NCI-H69 (cell line): Measurements from ENCODE around the gene CTRL.
"Not testable (repeated sequence)": the region's sequence is repeated elsewhere in the genome, so short reads cannot be mapped to it uniquely, and the experiment has no call there.

Experiments used
- DNase-seq: peaks from one replicate; lab custom pipeline; 2025; lab: John Stamatoyannopoulos, UW

The CTRL gene

DNA sequence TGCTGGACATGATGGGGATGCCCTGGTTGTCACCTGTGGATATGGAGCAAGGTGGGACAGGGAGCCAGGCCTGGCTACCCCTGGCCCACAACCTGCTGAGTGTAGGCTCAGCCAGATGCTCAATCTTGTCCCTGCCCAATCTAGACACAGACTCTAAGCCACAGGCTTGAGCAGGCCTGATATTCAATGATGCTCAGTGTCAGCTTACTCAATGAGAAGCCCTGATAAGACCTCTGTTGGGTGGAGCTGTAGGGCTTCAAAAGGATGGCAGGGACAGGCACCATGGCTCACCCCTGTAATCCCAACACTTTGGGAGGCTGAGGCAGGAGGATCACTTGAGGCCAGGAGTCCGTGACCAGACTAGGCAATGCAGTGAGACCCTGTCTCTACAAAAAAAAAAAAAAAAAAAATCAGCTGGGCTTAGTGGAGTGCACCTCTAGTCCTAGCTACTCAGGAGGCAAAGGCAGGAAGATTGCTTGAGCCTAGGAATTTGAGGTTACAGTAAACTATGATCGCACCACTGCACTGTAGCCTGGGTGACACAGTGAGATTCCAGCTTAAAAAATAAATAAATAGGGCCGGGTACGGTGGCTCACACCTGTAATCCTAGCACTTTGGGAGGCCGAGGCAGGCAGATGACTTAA lies 8.9 kb upstream of the CTRL start:
- no peak for DNase-seq

DNA sequence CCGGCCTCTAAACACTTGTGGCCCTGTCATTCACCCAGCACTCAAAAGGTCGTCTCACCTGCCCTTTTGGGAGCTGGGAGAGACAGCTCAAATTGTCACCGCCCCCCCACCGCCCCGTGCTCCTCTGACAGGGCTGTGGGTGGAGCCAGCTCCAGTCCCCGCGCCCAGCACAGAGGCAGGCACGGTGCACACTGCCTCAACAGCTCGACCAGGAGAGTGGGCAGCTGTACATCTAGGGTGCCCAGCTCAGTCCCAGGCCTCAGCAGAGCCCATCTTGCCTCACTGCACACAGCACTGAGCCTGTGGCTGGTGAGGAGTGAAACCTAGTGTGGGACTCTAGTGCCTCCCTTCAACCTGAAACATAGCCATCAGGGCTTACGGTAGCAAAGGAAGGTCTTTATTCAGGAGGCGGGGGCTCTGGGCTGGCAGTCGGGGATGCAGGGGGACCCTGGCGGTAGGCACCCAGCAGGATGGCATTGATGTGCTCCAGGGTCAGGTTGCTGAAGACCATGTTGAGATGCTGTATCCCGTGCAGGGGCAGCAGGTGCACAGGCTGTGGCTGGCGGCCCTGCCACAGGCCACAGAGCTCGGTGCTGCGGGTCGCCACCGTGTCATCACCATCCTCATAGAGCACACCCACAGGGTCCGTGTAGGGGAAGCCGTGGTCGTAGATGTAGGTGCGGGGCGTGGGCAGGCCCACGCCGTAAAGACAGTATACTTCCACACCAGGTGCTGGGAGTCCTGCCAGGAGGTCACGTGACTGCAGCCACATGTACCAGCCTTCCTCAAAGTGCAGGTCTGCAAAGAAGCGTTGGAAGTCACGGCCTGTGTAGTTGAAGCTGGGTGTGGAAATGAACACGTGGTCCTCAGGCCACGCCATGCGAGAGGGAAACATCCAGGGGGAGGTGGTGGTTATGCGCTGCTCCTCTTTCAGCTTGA lies 8.1 kb upstream of the CTRL start:
- DNase-seq, result no peak

DNA sequence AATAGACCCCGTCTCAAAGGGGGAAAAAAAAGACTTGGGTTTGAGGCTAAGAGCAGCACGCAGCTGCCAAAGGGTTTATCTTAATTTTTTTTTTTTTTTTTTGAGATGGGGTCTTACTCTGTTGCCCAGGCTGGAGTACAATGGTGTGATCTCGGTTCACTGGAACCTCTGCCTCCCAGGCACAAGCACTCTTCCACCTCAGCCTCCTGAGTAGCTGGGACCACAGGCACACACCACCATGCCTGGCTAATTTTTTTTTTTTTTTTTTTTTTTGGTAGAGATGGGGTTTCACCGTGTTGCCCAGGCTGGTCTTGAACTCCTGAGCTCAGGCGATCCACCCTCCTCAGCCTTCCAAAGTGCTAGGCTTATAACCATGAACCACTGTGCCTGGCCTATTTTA lies 6.1 kb upstream of the CTRL start:
- not testable (repeated sequence) for DNase-seq

DNA sequence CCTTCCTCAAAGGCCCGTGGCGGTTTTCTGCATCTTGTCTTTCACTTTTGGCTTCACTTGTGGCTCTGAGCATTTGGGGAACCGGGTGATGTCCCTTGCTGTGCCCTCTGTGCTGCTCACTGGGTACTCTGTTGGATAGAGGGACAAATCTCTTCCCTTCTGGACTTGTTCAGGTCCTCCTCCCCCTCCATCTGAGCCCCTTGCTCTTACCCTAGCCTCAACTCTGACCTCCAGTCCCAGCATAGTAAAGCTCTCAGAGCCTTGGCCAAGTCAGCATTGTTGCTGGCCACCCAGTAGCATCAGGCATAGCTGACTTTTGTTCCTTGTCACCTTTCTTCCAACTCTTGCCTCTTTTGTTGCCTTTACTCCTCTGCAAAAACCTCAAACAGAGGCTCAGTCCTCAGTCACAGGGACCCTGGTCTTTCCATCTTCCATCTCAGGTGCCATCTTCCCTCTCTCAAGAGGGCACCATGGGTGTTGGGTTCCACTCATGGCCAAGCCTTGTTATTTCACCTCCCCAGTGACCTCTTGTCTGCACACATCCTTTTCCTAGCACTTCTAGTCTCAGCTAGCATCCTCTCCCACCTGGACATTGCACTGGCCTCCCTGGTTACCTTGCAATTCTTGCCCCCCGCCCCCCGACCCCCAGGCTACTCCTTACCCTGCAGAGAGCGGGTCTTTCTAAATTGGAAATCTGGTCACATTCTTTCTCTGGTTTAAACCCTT lies 5.4 kb upstream of the CTRL start:
- DNase-seq, result no peak

DNA sequence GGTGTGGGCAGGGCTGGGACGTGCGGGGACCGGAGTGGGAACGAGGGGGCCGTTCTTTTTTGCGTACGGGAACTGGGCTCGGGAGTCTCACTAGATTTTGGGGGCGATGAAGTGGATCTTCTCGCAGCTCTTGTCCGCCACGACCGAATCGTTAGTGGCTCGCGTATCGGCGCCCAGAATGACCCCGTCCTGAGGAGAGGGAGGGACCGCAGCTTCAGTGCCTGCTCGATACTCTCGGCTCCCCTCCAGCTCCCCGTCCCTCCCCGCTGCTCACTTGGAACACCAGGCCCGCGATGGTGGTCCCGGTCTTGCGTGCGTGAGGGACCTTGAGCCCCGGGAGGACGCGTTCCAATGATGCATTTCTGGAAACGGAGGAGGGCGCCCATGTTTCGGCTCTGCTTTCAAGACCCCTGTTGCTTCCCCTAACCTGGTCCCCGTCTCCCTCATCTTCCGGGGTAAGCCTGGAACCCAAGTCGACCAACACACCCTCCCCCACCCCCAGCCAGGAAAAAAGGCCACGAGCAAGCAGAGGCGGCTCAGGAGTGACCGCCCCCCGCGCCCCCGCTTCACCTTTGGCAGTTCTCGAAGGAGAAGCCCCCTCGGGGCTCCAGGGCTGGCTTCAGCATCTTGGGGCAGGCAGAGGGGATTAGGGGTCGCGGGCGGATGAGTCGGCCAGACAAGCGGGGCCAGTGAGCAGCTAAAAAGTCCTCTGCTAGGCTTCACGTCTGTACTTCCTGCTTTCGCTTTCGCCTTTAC lies 4.6 kb upstream of the CTRL start, which contains the start of gene PSMB10:
PSMB10 (minus strand) TSS at position 727 of the 756 bp plus-strand sequence; CDS start at position 626, 101 bp downstream.
- DNase-seq, result peak; percentile 46

DNA sequence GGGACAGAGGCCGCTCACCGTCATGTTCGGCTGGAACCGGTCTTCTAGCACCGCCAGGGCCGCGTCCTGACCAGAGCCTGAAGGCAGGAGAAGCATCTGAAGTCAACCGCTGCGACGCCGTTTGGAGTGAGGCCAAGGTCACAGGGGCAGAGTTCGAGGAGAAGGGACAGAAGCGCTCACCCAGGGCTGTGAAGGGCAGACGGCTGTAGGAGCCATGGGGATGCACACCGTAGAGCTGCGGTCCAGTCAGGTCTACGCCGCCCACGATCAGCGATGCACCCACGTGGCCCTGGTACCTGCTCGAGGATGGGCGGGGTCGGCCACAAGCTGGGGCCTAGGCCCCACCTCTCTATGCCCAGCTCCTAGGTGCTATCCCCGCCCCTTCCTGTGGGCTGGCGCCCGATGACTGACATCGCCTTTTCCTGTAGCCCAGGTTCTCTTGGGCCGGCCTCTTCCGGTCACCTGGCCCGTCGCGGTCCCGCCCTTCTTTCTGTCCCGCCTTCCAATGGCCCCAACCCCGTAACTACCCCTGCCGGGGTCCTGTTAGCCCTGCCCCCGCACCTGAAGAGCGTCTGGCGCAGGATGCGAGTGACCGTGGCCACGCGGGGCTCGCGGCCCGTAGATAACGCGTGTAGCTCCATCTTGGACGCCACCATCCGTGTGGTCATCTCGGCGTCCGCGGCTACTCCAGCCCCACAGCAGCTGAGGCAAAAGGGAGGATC lies 3.9 kb upstream of the CTRL start:
- DNase-seq, result peak; percentile 97

DNA sequence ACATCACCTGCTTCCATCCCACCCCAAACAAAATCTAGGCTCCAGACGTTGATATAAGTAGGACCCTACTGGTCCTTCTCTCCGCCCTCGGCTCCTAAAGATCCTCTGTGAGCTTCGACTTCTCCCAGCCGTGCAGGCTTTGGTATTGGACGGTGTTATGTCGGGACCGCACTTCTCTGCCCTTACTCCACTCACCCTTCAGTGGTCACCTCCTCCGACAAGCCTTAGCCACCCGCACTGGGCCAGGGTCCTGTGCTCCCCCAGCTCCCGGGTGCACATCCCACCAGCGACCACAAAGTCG lies 3.4 kb upstream of the CTRL start:
- DNase-seq, result peak; percentile 51

DNA sequence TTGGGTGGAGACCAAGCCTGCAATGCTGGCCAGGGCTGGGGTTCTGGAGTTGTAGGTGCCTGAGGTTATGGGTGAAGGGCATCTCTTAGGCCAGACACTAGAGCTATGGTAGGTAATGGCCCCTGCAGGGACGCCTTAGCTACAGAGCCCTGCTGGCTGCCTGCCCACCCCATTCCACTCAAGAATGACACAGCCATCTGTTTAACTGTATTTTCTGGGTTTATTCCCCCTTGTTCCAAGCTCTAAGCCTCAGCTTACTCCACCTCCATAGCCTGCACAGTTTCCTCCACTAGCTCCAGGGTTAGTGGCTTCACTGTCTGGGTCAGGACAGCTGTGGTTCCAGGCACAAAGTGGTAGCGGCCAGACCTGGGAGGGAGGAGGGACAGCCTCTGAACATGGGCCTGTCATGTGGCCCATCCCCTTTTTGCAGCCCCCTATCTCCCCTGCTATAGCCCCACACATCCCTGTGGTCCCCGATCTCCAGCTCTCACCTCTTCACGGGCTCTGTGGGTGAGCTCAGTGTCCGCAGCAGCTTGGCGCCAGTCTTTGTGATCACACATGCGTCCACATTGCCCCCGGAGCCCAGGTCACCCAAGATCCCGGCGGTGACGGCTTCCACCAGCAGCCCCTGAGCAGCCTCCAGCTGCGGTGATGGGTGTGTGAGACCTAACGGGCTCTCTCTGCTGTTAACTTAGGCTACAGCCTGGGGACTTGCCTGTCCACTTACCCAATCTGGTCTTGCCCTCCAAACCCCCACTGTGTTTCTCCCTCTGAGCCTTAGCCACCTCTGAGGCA lies 2.8 kb upstream of the CTRL start:
- DNase-seq, result peak; percentile 29

DNA sequence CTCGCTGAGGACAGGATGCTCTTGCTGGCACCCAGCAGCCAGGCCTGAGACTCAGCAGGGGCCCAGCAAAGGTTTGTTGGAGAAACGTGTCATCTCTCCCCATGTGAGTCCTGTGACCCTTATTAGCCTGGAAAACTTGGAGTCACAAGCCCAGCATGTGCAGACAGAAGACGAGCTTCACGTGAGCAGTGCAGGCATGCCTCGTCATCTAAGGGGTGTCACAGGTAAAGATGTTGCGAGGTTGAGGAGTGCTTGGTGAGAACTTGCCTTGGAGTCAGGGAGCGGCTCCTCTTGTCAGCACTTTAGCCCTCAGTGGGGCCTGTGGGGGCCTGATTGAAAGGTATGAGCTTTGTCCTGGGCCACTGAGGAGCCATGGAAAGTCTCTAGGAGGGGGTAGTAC lies 2.1 kb upstream of the CTRL start:
- DNase-seq, result no peak

DNA sequence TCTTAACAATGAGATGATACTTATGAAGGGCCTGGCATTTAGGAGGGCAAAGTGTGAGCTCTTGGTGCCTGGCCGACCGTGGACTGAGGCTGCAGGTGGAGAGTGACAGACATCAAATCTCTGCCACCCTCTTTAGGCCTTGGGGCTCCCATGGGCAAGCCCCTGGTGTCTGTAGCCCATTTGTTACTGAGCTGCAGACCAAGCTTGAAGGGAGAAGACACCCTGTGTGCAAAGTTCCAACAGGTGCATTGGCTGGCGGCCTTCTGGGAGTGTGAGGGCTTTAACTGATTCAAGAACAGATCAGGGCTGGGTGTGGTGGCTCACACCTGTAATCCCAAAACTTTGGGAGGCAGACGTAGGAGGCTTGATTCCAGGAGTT lies 789 bp upstream of the CTRL start:
- DNase-seq, result no peak

DNA sequence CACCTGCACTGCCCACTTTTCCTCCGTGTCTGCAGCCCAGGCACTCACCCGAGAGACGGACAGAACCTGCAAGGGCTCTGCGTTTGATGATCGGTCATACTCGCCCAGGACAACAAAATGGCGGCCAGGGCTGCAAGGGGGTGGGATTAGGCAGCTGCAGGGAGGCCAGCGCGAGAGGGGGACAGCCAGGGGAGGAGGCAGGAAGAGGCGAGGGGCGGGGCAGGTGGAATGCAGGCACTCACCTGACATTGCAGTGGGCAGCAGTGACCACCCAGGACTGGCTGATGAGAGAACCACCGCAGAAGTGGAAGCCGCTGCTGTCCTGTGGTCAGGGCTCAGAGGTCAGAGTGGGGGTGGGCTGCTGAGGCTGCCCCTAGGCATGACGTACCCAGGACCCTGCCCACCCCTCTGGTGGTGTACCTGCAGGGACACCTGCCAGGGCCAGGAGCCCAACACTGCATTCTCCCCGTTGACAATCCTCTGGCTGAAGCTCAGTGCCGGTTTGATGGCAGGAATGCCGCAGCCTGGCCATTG lies 917 bp downstream of the CTRL start:
- no peak for DNase-seq

DNA sequence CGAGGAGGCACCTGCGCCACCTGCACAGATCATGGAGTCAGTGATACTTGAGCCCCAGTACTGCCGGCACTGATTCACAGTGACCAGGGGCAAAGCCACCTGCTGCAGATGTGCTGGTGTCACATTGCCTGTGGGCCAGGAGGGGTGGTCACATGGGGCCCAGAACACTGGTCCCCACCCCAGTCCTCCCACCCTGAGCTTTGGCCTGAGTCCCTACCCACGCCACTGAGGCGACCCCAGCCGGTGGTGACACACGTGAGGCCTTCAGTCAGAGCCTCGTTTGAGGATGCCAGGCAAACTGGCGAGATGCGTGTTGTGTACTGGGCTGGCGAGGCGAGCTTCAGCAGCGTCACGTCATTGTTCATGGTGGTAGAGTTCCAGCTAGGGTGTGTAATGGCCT lies 1.5 kb downstream of the CTRL start:
- no peak for DNase-seq

DNA sequence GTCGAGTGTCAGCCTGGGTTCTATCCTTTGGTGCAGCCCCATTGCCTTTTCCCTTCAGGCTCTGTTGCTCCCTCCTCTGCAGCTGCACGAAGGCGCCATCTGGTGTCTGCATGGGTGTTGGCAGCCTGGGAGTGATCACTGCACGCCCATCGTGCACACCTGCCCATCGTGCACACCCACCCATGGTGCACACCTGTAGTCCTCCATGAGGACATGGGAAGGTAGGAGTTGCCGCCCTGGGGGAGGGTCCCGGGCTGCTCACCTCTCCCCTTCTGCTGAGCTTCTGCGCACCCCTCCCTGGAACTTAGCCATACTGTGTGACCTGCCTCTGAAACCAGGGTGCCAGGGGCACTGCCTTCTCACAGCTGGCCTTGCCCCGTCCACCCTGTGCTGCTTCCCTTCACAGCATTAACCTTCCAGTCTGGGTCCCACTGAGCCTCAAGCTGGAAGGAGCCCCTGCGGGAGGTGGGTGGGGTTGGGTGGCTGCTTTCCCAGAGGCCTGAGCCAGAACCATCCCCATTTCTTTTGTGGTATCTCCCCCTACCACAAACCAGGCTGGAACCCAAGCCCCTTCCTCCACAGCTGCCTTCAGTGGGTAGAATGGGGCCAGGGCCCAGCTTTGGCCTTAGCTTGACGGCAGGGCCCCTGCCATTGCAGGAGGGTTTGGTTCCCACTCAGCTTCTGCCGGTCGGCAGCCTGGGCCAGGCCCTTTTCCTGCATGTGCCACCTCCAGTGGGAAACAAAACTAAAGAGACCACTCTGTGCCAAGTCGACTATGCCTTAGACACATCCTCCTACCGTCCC lies 2.9 kb downstream of the CTRL start:
- peak; percentile 75 for DNase-seq

DNA sequence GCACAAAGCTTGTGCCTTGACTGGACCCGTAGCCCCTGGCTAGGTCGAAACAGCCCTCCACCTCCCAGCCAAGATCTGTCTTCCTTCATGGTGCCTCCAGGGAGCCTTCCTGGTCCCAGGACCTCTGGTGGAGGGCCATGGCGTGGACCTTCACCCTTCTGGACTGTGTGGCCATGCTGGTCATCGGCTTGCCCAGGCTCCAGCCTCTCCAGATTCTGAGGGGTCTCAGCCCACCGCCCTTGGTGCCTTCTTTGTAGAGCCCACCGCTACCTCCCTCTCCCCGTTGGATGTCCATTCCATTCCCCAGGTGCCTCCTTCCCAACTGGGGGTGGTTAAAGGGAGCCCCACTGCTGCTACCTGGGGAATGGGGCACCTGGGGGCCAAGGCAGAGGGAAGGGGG lies 3.5 kb downstream of the CTRL start:
- no peak for DNase-seq

DNA sequence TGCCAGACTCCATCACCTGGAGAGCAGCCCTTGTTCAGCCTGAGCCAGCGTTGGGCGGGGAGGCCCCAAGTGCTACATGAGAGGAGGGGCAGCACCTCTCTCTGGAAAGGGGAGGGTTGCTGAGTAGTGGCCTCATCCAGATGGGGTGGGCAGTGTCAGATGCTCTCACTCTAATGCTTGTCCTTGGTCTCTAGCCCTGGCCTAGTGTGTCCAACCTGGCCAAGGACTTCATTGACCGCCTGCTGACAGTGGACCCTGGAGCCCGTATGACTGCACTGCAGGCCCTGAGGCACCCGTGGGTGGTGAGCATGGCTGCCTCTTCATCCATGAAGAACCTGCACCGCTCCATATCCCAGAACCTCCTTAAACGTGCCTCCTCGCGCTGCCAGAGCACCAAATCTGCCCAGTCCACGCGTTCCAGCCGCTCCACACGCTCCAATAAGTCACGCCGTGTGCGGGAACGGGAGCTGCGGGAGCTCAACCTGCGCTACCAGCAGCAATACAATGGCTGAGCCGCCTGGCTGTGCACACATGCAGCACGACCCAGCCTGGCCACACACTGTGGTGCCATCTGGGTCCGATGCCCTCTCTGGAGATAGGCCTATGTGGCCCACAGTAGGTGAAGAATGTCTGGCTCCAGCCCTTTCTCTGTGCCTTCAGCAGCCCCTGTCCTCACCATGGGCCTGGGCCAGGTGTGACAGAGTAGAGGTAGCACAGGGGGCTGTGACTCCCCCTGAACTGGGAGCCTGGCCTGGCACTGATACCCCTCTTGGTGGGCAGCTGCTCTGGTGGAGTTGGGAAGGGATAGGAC lies 4.3 kb downstream of the CTRL start:
- no peak for DNase-seq

DNA sequence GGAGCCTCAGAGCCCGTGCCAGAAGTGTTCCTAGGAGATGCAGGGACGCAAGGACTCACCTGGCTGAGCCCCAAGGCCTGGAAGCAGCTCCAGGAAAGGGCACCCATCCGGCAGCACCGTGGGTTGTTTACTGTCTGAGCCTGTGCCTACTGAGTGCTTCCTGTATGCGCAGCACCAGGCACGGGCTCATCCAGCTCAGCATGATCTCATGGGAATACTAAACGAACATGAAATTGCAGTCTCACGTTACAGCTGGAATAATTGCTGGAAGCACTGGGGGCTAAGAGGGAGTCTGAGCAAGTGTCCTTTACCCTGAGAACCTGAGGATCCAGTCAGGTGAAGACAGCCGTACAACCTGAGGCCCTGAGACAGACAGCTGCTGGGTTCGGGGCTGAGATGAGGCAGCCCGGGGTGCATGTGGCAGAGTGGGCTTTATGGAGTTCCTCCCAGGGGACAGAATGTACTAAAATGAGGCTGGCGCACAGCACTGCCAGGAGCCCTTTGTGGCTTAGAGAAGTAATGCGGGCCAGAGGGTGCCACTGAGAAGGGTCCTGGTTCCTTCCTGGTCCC lies 5.4 kb downstream of the CTRL start:
- peak; percentile 93 for DNase-seq

DNA sequence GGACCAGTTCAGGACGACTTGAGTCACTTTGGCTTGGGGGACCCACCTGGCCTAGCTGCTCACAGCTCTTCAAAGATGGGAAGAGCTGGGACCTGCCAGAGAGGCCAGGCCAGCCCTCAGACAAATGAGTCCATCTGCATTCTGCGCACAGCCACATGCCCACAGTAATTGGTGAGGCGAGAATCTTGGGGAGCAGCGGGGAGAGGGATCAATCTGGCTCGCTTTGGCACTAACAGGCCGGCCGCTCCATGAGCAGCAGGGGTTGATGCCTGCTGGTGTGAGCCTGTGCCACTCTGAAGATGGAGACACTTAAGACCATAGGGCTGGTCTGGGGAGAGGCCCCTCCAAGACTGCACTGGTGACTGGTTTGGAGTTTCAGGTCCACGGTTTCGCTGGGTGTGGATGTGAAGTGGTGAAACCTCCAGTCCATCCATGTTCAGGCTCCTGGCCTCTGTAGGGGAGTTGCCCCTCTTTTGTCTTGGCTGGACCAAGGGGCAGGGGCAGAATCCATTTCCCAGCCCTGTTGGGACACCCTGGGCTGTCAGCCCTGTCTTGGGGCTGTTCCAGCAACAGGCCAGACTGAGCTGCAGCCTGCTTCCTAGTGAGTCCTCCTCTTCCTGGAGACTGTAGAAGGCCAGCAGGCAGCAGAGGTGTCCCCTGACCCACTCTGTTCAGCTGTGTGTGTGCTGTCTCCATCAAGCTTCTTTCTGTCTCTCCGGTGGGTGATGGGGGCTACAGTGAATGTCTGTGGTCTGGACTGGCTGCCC lies 7.3 kb downstream of the CTRL start:
- no peak for DNase-seq
